Mesodermal cell (in vitro differentiated cells): Measurements from ENCODE around the gene MEIS3.
"Not testable (repeated sequence)": the region's sequence is repeated elsewhere in the genome, so short reads cannot be mapped to it uniquely, and the experiment has no call there.

ENCODE experiments used
- H3K27ac ChIP-seq: 2 replicates; pipeline ENCODE4 v1.7.0; 2013; ENCODE audit warnings: mild to moderate bottlenecking, low read depth, low read length, moderate library complexity; ENCODE audit not compliant: severe bottlenecking
- H3K36me3 ChIP-seq: 2 replicates; pipeline ENCODE4 v1.7.1; 2013; ENCODE audit warnings: mild to moderate bottlenecking, low read length, moderate library complexity; ENCODE audit not compliant: control insufficient read depth, insufficient read depth
- H3K4me1 ChIP-seq: one replicate; pipeline ENCODE4 v1.7.1; 2013; ENCODE audit warnings: mild to moderate bottlenecking, low read length; ENCODE audit not compliant: insufficient read depth, control insufficient read depth, poor library complexity, severe bottlenecking
- H3K4me3 ChIP-seq: 2 replicates; pipeline ENCODE4 v1.7.0; 2013; ENCODE audit warnings: low read length, control low read depth, mild to moderate bottlenecking; ENCODE audit not compliant: insufficient read depth, poor library complexity, severe bottlenecking; ENCODE audit errors: extremely low read depth
- H3K9me3 ChIP-seq: 2 replicates; pipeline ENCODE4 v1.7.1; 2013; ENCODE audit warnings: mild to moderate bottlenecking, low read length, moderate library complexity; ENCODE audit not compliant: control insufficient read depth
- WGBS, 2 experiments: methylation state at CpG; one replicate each; pipeline ENCODE4 v1.1.5; 2013; ENCODE audit warnings: missing lambda C conversion rate in 2 of 2; ENCODE audit not compliant: insufficient coverage in 2 of 2; 5-methylcytosine and 5-hydroxymethylcytosine counted together

The MEIS3 gene

DNA sequence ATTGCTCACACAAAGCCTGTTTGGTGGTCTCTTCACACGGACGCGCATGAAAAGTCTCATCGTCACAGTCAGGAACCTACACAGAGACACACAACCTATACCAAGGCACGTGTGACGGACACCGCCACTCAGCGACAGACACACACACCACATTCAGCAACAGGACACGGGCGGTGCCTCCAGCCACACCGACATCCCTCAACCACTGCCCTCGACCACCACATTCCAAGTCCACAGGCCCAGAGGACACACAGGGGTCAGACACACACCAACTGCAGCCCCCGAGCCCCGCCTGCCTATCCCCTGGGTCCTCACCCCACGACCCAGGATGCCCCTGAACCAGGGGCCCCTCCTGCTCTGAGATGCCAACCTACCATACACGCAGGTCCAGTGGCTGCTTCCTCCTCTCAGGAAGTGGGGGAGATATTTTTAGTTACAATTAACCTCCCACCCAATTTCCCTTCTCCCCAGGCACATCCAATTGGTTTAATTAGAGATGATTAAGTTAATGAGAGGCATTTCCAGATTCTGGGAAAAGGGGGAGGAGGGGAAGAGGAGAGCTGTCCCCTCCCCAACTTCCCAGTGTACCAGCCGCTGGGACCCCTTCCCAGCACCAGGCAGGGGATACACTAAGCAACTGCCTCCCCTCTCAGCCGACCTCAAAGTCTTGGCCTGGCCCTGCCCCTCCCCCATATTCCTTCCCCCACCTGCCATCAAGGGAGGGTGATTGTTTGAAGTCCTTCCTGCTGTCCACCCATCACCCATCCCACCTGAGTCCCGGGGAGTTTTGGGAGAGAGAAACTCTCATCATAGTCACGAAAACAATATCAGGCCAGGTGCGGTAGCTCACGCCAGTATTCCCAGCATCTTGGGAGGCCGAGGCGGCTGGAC lies 20.4 kb downstream of the MEIS3 start:
- 40 to 46% methylated on average over 11 to 16 of the region's 24 CpGs for WGBS, 2 experiments
- Histone ChIP-seq H3K9me3 (no peaks in the 10 kb centered on the region), H3K4me3 (no peak overlapping the region), H3K36me3 (peaks cover 12% of the 10 kb centered on the region), H3K27ac (no peak overlapping the region), H3K4me1 (peaks cover 6% of the 10 kb centered on the region)

DNA sequence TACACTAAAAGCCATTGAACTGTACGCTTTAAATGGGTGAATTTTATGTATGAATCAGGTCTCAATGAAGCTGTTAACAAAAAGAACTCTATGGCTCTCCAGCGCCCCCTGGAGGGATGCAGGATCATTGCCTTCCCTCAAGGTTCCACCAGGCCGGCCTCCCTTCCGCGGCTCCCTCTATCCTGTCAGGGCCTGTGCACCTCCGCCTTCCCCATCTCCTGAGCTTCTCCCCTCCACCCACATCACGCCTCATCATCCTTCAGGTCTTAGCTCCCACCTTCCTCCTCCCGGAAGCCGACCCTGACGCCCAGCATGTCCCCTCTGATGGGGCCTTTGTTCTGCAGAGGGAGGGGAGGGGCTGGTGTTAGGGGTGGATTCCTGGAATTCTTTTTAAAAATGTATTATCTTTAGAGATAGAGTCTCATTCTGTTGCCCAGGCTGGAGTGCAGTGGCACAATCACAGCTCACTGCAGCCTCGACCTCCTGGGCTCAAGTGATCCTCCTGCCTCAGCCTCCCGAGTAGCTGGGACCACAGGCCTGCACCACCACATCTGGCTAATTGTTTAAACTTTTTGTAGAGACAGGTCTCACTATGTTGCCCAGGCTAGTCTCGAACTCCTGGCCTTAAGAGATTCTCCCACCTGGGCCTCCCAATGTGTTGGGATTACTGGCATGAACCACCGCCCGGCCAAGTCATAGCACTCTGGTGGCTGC lies 27.7 kb downstream of the MEIS3 start:
- Histone ChIP-seq H3K9me3 (no peaks in the 10 kb centered on the region), H3K4me3 (no peak overlapping the region), H3K27ac (no peak overlapping the region), H3K36me3 (no peaks in the 10 kb centered on the region), H3K4me1 (no peaks in the 10 kb centered on the region)
- 41 to 48% methylated on average over 9 to 11 of the region's 15 CpGs for WGBS, 2 experiments

DNA sequence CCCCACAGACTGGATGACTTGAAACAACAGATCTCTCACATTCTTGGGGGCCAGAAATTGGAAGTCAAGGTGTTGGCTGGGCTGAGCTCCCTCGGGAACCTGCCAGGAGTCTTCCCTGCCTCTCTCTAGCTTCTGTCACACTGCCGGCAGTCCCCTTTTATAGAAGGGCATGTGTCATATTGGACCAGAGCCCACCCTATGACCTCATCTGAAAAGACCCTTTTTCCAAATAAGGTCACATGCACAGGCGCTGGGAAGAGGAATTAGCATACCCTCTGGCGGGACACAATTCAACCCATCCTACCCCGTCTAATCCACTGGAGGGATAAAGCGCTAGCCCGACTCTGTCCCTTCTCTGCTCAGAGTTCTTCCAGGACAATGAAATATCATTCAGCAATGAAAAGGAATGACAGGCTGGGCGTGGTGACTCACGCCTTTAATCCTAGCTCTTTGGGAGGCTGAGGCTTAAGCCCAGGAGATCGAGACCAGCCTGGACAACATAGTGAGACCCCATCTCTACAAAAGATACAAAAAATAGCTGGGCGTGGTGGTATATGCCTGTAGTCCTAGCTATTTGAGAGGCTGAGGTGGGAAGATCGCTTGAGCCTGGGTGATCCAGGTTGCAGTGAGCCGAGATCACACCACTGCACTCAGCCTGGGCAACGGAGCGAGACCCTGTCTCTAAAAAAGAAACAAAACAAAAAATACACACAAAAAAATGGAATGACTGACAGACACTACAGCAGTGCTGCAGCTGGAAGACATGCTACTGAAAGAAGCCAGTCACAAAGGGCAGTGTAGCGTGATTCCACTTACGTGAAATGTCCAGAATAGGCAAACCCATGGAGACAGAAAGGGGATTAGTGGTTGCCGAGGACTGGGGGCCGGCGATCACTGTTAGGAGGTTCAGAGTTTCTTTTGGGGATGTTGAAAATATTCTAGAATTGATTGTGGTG lies 28.5 kb downstream of the MEIS3 start:
- no peak overlapping the region for H3K27ac ChIP-seq
- no peaks in the 10 kb centered on the region for H3K9me3 ChIP-seq
- no peak overlapping the region for H3K4me3 ChIP-seq
- no peaks in the 10 kb centered on the region for H3K4me1 ChIP-seq
- no peaks in the 10 kb centered on the region for H3K36me3 ChIP-seq
- WGBS, 2 experiments = 91 to 94% methylated on average over 11 to 14 of the region's 20 CpGs

DNA sequence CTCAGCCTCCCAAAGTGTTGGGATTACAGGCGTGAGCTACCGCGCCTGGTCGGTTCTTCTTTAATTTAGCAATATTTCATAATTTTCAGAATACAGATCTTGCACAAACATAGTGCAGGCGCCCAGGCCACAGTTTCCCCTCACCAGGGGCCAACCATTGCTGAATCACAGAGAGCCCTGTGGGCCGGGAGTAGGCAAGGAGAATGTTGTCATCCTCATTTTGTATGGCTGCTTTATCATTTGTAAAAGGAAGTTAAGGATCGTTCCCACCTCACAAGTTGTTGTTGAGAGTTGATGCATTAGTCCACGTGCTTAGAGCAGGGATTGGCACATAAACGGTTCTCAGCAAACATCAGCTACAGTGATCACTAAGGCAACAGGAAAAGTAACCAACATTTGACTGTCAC lies 30.2 kb downstream of the MEIS3 start:
- no peaks in the 10 kb centered on the region for H3K4me1 ChIP-seq
- WGBS, 2 experiments = 97 to 98% methylated on average over 8 of the region's 9 CpGs
- no peak overlapping the region for H3K27ac ChIP-seq
- no peak overlapping the region for H3K4me3 ChIP-seq
- H3K36me3 ChIP-seq = no peaks in the 10 kb centered on the region
- H3K9me3 ChIP-seq = no peaks in the 10 kb centered on the region

DNA sequence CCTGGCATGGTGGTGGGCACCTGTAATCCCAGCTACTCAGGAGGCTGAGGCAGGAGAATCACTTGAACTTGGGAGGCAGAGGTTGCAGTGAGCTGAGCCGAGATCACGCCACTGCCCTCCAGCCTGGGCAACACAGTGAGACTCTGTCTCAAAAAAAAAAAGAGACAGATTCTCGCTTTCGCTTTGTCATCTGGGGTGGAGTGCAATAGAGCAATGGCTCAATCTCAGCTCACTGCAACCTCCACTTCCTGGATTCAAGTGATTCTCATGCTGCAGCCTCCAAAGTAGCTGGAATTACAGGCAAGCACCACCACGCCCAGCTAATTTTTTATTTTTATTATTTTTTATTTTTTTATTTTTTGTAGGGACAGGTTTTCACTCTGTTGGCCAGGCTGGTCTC lies 30.6 kb downstream of the MEIS3 start:
- not testable (repeated sequence) for H3K36me3 ChIP-seq, H3K4me3 ChIP-seq, H3K4me1 ChIP-seq, H3K27ac ChIP-seq, H3K9me3 ChIP-seq
- WGBS, 2 experiments = 90 to 96% methylated on average over 4 of the region's 5 CpGs

DNA sequence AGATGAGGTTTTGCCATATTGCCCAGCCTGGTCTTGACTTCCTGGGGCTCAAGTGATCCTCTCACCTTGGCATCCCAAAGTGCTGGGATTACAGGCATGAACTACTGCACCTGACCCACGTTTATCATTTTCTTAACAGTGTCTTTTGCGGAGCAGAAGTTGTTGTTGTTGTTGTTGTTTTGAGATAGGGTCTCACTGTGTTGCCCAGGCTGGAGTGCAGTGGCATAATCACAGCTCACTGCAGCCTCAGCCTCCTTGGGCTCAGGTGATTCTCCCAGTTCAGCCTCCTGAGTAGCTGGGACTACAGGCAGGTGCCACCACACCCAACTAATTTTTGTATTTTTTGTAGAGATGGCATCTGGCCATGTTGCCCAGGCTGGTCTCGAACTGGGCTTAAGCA lies 31.7 kb downstream of the MEIS3 start:
- H3K4me1 ChIP-seq, H3K36me3 ChIP-seq, H3K9me3 ChIP-seq, H3K4me3 ChIP-seq, H3K27ac ChIP-seq: not testable (repeated sequence)
- WGBS, 2 experiments = 100% methylated on average over 1 to 3 of the region's 3 CpGs

DNA sequence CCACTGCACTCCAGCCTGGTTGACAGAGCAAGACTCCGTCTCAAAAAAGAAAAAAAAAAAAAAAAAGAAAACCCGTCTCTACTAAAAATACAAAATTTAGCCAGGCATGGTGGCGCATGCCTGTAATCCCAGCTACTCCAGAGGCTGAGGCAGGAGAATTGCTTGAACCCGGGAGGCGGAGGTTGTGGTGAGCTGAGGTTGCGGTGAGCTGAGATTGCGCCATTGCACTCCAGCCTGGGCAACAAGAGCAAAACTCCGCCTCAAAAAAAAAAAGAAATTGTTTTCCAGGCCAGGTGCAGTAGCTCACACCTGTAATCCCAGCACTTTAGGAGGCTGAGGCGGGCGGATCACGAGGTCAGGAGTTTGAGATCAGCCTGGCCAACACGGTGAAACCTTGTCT lies 32.7 kb downstream of the MEIS3 start:
- H3K27ac ChIP-seq, H3K4me1 ChIP-seq, H3K9me3 ChIP-seq, H3K4me3 ChIP-seq: not testable (repeated sequence)
- H3K36me3 ChIP-seq = peaks cover 12% of the 10 kb centered on the region
- WGBS, 2 experiments = 92 to 93% methylated on average over 10 of the region's 12 CpGs

DNA sequence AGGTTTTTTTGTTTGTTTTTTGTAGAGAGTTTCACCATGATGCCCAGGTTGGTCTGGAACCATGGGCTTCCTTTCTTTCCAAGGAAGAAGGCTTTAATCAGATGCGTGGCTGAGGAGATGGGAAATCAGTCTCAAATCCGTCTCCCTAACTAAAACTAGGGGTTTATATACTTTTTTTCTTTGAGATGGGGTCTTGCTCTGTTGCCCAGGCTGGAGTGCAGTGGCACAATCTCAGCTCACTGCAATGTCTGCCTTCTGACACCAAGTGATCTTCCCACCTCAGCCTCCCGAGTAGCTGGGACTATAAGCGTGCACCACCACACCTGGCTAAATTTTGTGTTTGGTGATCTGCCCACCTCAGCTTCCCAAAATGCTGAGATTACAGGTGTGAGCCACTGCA lies 34.8 kb downstream of the MEIS3 start:
- H3K9me3 ChIP-seq, H3K4me3 ChIP-seq, H3K4me1 ChIP-seq, H3K27ac ChIP-seq: not testable (repeated sequence)
- peaks cover 32% of the 10 kb centered on the region for H3K36me3 ChIP-seq
- WGBS, 2 experiments = 93 to 100% methylated on average over 2 to 3 of the region's 4 CpGs

DNA sequence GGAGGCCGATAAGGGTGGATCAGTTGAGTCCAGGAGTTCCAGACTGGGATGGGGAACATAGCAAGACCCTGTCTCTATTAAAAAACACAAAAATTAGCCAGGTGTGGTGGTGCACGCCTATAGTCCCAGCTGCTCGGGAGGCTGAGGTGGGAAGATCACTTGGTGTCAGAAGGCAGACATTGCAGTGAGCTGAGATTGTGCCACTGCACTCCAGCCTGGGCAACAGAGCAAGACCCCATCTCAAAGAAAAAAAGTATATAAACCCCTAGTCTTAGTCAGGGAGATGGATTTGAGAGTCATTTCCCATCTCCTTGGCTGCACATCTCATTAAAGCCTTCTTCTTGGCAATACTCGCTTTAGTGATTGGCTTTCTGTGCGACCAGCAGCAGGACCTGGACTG lies 35.4 kb downstream of the MEIS3 start:
- H3K9me3 ChIP-seq, H3K4me3 ChIP-seq, H3K27ac ChIP-seq, H3K4me1 ChIP-seq: not testable (repeated sequence)
- WGBS, 2 experiments = 82% methylated on average over 2 of the region's 5 CpGs; no CpG with 5 or more reads in 1 of the 2 experiments
- peaks cover 37% of the 10 kb centered on the region for H3K36me3 ChIP-seq

DNA sequence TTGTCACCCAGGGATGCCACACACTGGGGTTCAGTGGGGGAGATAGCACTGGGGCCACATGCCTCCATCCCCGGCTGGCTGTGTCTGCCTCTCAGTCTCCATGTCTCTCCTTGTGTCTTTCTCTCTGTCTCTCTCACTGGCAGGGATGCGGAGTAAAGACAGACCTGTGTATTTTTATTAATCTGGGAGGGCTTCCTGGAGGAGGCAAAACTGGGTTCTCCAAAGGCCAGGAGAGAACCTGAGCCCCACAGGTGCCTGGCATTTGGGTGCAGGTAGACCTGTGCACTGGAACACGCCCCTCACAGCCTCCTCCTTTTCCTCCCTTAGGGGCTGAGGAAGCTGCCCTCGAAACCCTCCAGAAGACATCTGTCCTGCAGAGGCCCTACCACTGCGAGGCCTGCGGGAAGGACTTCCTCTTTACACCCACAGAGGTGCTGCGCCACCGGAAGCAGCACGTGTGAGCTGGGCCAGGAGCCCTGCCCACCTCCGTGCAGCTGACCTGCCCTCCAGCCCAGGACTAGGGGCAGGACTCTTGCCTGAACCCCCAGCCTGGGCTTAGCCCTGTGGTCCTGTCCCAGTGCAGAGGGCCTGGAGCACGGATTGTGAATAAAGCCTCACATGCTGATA lies 37.6 kb downstream of the MEIS3 start:
- WGBS, 2 experiments = 89 to 92% methylated on average over 10 of the region's 11 CpGs
- Histone ChIP-seq H3K9me3 (no peaks in the 10 kb centered on the region), H3K4me3 (no peak overlapping the region), H3K36me3 (peaks cover 56% of the 10 kb centered on the region), H3K4me1 (no peaks in the 10 kb centered on the region), H3K27ac (no peak overlapping the region)
